Heart right ventricle (tissue), 16 donors: ENCODE data around the gene DNAJC12. TPM values are rescaled to one million over a fixed set of nuclear protein-coding genes. Genes with fewer than 3 reads are reported as not detected.

Source experiments
- ATAC-seq, 8 donors: fragments of 200-7000 bp; cut with Tn5 transposase; one replicate each; pipeline ENCODE4 v1.9.1; 2020; ENCODE audit warnings: mild to moderate bottlenecking in 8 of 8, moderate library complexity in 8 of 8, moderate number of reproducible peaks in 1 of 8
- DNase-seq, 2 donors: peaks; one replicate each; pipeline ENCODE4 v3.0.0-alpha.2; 2020
- H3K27ac ChIP-seq, 10 donors: fragments of 200-600 bp; sonication (generic) in 2 of 10; one replicate each; pipeline versions ENCODE4 v1.5.0 to v1.8.0; 2020 to 2022; ENCODE audit warnings: mild to moderate bottlenecking in 3 of 10
- H3K27me3 ChIP-seq, 7 donors: fragments of 200-600 bp; one replicate each; pipeline ENCODE4 v1.8.0; 2021 to 2022; ENCODE audit warnings: mild to moderate bottlenecking in 2 of 7
- H3K36me3 ChIP-seq, 9 donors: fragments of 200-600 bp; sonication (generic) in 1 of 9; one replicate each; pipeline versions ENCODE4 v1.5.0 to v1.8.0; 2020 to 2022; ENCODE audit warnings: mild to moderate bottlenecking in 2 of 9
- H3K4me1 ChIP-seq, 9 donors: fragments of 200-600 bp; sonication (generic) in 1 of 9; one replicate each; pipeline versions ENCODE4 v1.5.0 to v1.8.0; 2020 to 2022; ENCODE audit warnings: mild to moderate bottlenecking in 4 of 9
- H3K4me3 ChIP-seq, 10 donors: fragments of 200-600 bp; sonication (generic) in 2 of 10; one replicate each; pipeline versions ENCODE4 v1.5.0 to v1.8.0; 2020 to 2022; ENCODE audit warnings: mild to moderate bottlenecking in 7 of 10, moderate library complexity in 2 of 10
- H3K9me3 ChIP-seq, 11 donors: fragments of 200-600 bp in 10 of 11; sonication (generic) in 2 of 11; one replicate each; pipeline versions ENCODE4 v1.5.0 to v1.8.0; 2013 to 2022; ENCODE audit warnings: mild to moderate bottlenecking in 2 of 11, control low read depth in 1 of 11, moderate library complexity in 1 of 11
- CTCF ChIP-seq, 9 donors: fragments of 200-600 bp; sonication (generic) in 2 of 9; IDR thresholded peaks; one replicate each; pipeline versions ENCODE4 v1.5.0 to v1.8.0; 2021 to 2022; ENCODE audit warnings: antibody characterized with exemption in 9 of 9, mild to moderate bottlenecking in 5 of 9, moderate library complexity in 1 of 9
- WGBS, 2 donors: extraction: QIAGEN DNeasy Blood & Tissue Kit; methylation state at CpG; one replicate each; pipeline ENCODE4 v1.1.7; 2013; ENCODE audit warnings: inconsistent platforms in 1 of 2; 5-methylcytosine and 5-hydroxymethylcytosine counted together
- intact Hi-C, 10 donors: fragments of 100-400 bp; cut with DNase I; formaldehyde crosslinking; loops; one replicate each; pipeline versions ENCODE4 v1.11.1 to v1.14.2; 2022
- polyA plus RNA-seq, 2 donors: library from polyadenylated mRNA; stranded (reverse); fragments of 200-250 nt; gene quantifications; one replicate each; pipeline ENCODE4 v1.2.3, GENCODE V29; 2013
- total RNA-seq, 10 donors: library from RNA; stranded (reverse); fragmentation: NEBNext Ultra II Directional in 3 of 10; extraction: Animal tissue kit (Norgen Biotek cat#: 25700) in 3 of 10; gene quantifications; one replicate each; pipeline versions ENCODE4 v1.2.1 to v1.2.4, GENCODE V29; 2021 to 2023
- donor health status: Arrhythmogenic right ventricular cardiomyopathy.
- donor health status: ischemic (EF 13 %, LVEDD 7.1; RV severe dilation, severe dysfunction).
- donor health status: healthy with polysubstance abuse.
- donor health status: DM: no; HTN: yes; CAD: no.
- donor health status: DM: no; HTN: no; CAD: no.
- donor health status: ischemic (EF 25% LVEDD 6.9; RV normal size, moderate dysfunction).
- donor health status: ischemic (EF 25% LVEDD 5.7; RV mildly dilated, moderate dysfunction).
- donor health status: healthy.
- donor health status: DM: yes; HTN: yes; CAD: no.
- donor health status: Ischemic cardiomyopathy.
- donor health status: ischemic (EF 35%, LVEDD 5.7; RV mildly dilated, moderate dysfunction).
- donor health status: nonischemic (EF 11% LVEDD 7.7; RV severe dilation, severe dysfunction).
- donor health status: DM: yes; HTN: yes; CAD: no.
- donor health status: PGD.
- donor health status: ischemic (EF 29% LVEDD 5.4; RV normal size, mild dysfunction).
- donor health status: nonischemic (EF 23%, LVEDD 6.1; RV moderate dilation, normal function).

DNAJC12 gene
- total and polyA plus RNA-seq, 12 donors: 1.4 to 12.2 (median 4.8) TPM

- no peak for ATAC-seq
- intact Hi-C loops: loop anchor here in 8 of 10 donors (10.0 kb wide), 3 partner anchors 224 to 454 kb away; partner anchors contain the start of gene HERC4 (in 2 of the 8)
Measured at GRCh38 chr10:67851186-67851585, 13.2 kb upstream of the DNAJC12 start.

DNA sequence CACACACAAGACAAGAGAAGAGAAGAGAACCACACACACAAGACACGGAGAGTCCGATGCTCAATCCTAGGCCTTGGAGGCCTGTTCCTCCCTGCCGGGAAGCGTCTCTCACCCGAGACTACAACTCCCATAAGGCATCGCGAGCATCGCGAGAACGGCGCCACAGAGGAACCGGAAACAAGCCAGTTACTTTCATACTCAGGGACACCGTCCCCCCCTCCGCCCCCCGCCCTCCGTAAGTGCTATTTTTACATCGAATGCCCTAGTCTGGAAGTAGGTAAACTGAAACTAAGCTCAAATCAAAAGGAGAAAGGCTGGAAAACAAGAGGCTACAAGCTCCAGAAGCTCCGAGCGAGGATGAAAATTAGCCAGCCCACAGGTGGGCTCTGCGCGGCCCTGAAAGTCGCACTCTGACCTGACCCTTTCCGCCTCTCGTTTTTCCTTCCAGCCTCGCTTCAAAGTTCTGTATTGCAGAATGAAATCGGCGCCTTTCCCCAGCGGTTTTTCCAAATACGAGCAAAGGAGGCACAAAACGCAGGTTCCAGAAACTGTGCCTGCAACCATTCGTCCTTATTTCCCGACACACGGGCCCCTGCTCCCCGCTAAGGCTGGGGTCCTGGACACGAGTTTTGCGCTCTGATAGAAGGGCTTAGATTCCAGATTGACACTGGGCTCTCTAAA, 11.5 kb upstream of the DNAJC12 start:
- ATAC-seq (peak; percentile 94 to 100 (median 99)), DNase-seq (peak; percentile 98)
- H3K36me3 ChIP-seq: no peaks in the 10 kb centered on the region
- peak in 1 of 9 donors; percentile 29 for TF ChIP-seq CTCF (IDR thresholded peaks at IDR 0.05)
- H3K4me3 ChIP-seq: peak overlapping the region; percentile 26 to 86 (median 70)
- intact Hi-C loops: loop anchor here in 8 of 10 donors (10.0 kb wide), 3 partner anchors 225 to 455 kb away; partner anchors contain the start of gene HERC4 (in 2 of the 8)
- H3K27me3 ChIP-seq: no peaks in the 10 kb centered on the region
- no peaks in the 10 kb centered on the region for H3K9me3 ChIP-seq
- H3K27ac ChIP-seq: peak overlapping the region; percentile 70 to 99 (median 93)
- H3K4me1 ChIP-seq: peaks cover 0 to 8% (median 6%) of the 10 kb centered on the region in 9 donors
- 0% methylated on average over 36 of the region's 36 CpGs for WGBS, 2 donors

More at GRCh38 chr10:67851186-67851585, 13.2 kb upstream of the DNAJC12 start:
- no peak overlapping the region for H3K27ac ChIP-seq
- H3K36me3 ChIP-seq: no peaks in the 10 kb centered on the region
- H3K9me3 ChIP-seq: no peaks in the 10 kb centered on the region
- no peak for DNase-seq
- H3K4me1 ChIP-seq: peaks cover 0 to 8% (median 6%) of the 10 kb centered on the region in 9 donors
- TF ChIP-seq CTCF (IDR thresholded peaks at IDR 0.05): no peak
- no peak overlapping the region for H3K4me3 ChIP-seq
- H3K27me3 ChIP-seq: no peaks in the 10 kb centered on the region
- WGBS, 2 donors: 78 to 83% methylated on average over 2 of the region's 2 CpGs

- intact Hi-C loops: no loop called here
Measured at GRCh38 chr10:67843284-67843683, 5.3 kb upstream of the DNAJC12 start.

GRCh38 chr10:67841737-67842136, 3.7 kb upstream of the DNAJC12 start:
- H3K4me1 ChIP-seq: peaks cover 0 to 5% (median 0%) of the 10 kb centered on the region in 9 donors
- H3K27me3 ChIP-seq: no peaks in the 10 kb centered on the region
- ATAC-seq: no peak
- H3K36me3 ChIP-seq: no peaks in the 10 kb centered on the region
- H3K9me3 ChIP-seq: peaks cover 0 to 13% (median 0%) of the 10 kb centered on the region in 11 donors
- no peak overlapping the region for H3K27ac ChIP-seq
- H3K4me3 ChIP-seq: no peak overlapping the region
- DNase-seq: no peak
- no peak for TF ChIP-seq CTCF (IDR thresholded peaks at IDR 0.05)
- intact Hi-C loops: no loop called here

More at GRCh38 chr10:67843284-67843683, 5.3 kb upstream of the DNAJC12 start:
- Histone ChIP-seq H3K9me3 (peaks cover 0 to 13% (median 0%) of the 10 kb centered on the region in 11 donors), H3K27ac (no peak overlapping the region), H3K4me1 (peaks cover 0 to 3% (median 0%) of the 10 kb centered on the region in 9 donors), H3K4me3 (no peak overlapping the region), H3K27me3 (no peaks in the 10 kb centered on the region), H3K36me3 (no peaks in the 10 kb centered on the region)
- ATAC-seq (peak in 1 of 8 donors; percentile 18), DNase-seq (no peak)
- 83 to 84% methylated on average over 2 of the region's 2 CpGs for WGBS, 2 donors
- no peak for TF ChIP-seq CTCF (IDR thresholded peaks at IDR 0.05)
